ENCODE results near the gene TCTN2.

The TCTN2 gene

GRCh38 chr12:123723765-123724164, 52.9 kb downstream of the TCTN2 start:
- no peak for DNase-seq (ENCODE audit: extremely low read depth, low read depth)
- no peak for TF ChIP-seq CTCF (IDR thresholded peaks at IDR 0.05; ENCODE audit: low read depth, low read length)

- no peak for TF ChIP-seq CTCF (IDR thresholded peaks at IDR 0.05; ENCODE audit: low read depth, low read length)
- no peak for DNase-seq (ENCODE audit: extremely low read depth, low read depth)
Observed at GRCh38 chr12:123726244-123726643, 55.3 kb downstream of the TCTN2 start.

- DNase-seq (ENCODE audit: extremely low read depth, low read depth) = no peak
Observed at GRCh38 chr12:123726962-123727361, 56.0 kb downstream of the TCTN2 start.

GRCh38 chr12:123727878-123728277, 57.0 kb downstream of the TCTN2 start:
- no peak for TF ChIP-seq CTCF (IDR thresholded peaks at IDR 0.05; ENCODE audit: low read depth, low read length)
- DNase-seq (ENCODE audit: extremely low read depth, low read depth) = no peak

More at GRCh38 chr12:123726962-123727361, 56.0 kb downstream of the TCTN2 start:
- TF ChIP-seq CTCF (IDR thresholded peaks at IDR 0.05; ENCODE audit: low read depth, low read length) = no peak

GRCh38 chr12:123731596-123731995, 60.7 kb downstream of the TCTN2 start:
- no peak for DNase-seq (ENCODE audit: extremely low read depth, low read depth)
- TF ChIP-seq CTCF (IDR thresholded peaks at IDR 0.05; ENCODE audit: low read depth, low read length) = no peak

GRCh38 chr12:123732251-123732650, 61.3 kb downstream of the TCTN2 start:
- no peak for DNase-seq (ENCODE audit: extremely low read depth, low read depth)
- no peak for TF ChIP-seq CTCF (IDR thresholded peaks at IDR 0.05; ENCODE audit: low read depth, low read length)

GRCh38 chr12:123733229-123733628, 62.3 kb downstream of the TCTN2 start:
- no peak for DNase-seq (ENCODE audit: extremely low read depth, low read depth)
- no peak for TF ChIP-seq CTCF (IDR thresholded peaks at IDR 0.05; ENCODE audit: low read depth, low read length)

All from AG09319 (cell line).